Central memory CD4-positive, alpha-beta T cell (primary cell): ENCODE data around the gene CD33.
"Not testable (repeated sequence)": the region's sequence is repeated elsewhere in the genome, so short reads cannot be mapped to it uniquely, and the experiment has no call there.

Source experiments
- DNase-seq: peaks from one replicate; pipeline ENCODE4 v3.0.0; 2022
- total RNA-seq, 3 experiments: gene quantifications; one replicate each; lab custom pipeline; 2026; lab: John Stamatoyannopoulos, UW

The CD33 gene
- 0 reads per million in 3 experiments for total RNA-seq

DNA sequence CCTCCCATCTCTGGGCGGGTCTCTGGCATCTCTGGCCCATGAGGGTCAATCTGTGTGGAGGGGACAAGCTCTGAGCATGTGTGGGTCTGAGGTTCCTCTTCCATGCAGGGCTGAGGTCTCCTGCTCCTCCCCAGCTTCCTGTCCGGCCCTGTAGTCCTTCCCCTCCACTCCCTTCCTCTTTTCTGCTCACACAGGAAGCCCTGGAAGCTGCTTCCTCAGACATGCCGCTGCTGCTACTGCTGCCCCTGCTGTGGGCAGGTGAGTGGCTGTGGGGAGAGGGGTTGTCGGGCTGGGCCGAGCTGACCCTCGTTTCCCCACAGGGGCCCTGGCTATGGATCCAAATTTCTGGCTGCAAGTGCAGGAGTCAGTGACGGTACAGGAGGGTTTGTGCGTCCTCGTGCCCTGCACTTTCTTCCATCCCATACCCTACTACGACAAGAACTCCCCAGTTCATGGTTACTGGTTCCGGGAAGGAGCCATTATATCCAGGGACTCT is at the start of gene CD33:
TSS of gene CD33 (plus strand) at position 183 of the 496 bp plus-strand sequence. CDS start at position 222, 39 bp downstream.
- not testable (repeated sequence) for DNase-seq

DNA sequence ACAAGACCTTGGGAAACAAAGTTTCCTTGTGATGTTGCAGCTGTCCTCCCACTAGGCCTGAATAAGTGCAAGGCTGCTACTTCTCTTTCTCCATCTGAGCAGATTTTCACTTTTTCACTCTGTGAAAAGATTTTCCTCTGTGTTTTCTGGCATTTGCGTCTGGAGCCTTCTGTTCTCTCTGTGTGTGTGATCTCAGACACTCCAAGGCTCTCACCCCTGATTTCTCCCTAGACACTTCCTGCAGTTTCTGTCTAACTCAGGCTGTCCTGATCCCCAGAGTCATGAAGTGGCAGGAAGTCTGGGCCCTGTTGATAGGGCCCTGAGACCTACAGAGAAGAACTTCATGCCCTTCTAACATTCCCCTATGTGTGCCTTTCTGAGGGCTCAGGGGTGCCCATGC is 45.6 kb upstream of the CD33 start:
- no peak for DNase-seq

DNA sequence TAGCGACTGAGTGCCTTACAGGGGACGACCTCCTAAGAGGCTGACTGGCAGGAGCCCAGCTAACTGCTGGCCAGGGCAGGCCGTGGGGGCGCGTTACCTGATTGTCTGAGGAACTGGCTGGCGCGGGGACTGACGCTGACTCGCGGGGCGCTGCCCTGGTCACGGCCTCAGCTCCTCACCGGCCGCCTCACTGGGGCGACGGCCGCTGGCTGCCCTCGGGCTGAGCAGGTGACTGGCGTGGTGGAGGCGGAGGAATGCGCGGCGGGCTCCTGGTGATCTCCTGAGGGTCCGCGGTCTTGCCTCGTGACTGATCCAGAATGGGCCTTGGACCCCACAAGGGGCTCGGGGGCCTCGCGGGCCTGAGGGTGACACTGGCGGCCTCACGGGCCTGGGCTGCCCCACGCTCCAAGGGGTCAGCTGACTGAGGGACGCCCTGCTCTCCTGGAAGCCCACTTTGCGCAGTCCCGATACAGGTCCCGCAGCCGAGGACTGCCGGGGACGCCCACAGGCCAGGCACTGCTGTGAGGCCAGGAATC is 43.4 kb upstream of the CD33 start:
- DNase-seq, result no peak

DNA sequence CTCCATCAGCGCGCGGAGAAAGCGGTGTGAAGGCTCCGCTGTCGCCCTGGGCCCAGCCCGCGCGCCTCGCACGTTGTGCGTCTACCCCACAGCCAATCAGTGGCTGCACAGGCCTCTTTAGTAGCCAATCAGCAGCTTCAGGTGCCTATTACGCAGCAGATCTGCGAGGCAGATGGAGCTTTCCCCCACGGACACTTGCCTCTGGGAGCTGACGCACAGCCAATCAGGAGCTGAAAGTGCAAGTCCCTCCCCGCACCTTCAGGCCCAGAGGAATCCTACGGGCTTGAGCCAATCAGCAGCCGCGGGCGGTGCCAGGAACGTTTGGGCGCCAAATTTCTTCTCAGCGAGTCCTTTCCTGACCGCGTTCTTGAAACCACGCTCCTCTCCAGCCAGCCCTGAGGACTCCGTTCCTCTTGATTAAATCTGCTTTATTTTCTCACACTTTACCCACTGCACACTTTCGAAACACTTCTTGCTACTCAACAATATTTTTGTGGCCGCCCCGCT is 42.9 kb upstream of the CD33 start:
- no peak for DNase-seq

DNA sequence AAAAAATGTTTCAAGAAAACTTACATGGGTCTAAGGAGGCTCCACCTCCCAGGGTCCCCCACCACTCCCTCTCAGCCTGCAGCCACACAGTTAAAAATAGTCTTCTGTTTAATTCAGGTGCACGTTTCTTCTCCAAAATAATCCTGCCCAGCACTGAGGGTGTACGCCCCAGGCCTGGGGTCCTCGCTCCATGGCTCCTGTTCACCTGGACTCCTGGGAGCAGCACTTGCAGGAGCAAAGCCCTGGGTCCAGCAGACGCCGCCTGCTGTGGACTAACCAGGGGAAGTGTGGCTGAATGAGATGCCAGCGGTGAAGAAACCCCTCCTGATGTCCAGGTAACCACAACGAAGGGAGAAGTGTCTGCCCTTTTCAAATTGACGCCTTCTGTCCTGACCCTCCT is 41.3 kb upstream of the CD33 start:
- DNase-seq, result no peak

DNA sequence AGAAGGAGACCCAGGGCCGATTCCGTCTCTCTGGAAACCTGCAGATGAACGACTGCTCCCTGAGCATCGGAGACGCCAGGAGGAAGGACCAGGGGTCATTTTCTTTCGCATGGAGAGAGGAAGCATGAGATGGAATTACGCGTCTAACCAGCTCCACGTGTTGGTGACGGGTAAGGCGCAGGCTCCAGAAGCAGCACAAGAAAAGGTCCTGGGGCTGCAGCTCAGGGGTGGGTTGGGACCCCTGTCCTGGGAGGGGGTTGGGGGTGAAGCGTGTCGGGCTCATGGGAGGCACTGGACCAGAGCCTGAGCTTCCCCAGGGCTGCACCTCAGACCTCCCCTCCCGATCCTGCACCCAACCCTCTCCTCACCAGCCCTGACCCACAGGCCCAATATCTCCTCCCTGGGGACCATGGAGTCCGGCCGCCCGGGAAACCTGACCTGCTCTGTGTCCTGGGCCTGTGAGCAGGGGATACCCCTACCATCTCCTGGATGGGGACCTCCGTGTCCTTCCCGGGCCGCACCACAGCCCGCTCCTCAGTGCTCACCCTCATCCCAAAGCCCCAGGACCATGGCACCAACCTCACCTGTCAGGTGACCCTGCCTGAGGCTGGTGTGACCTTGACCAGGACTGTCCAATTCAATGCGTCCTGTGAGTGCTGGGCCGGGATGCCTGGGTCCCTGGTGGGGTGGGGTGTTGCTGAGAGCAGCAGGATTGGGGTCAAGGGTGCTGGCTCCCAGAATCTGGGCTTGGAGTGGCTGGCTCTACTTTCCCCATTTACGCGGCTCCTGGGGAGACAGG is 39.6 kb upstream of the CD33 start:
- no peak for DNase-seq

DNA sequence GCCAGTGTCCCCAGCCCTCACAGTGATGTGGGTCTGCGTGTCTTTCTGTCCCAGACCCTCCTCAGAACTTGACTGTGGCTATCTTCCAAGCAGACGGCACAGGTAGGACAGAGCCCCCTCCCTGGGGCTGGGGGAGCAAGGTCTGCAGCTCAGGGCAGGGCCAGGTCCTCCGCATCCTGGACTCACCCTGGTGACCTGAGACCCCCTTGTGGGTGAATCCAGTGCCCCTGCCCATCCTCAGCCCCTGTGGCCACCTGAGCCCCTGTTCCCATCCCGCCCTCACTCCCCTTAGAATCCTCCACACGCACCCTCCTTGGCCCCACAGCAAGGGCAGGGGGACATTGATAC is 39.0 kb upstream of the CD33 start:
- no peak for DNase-seq

DNA sequence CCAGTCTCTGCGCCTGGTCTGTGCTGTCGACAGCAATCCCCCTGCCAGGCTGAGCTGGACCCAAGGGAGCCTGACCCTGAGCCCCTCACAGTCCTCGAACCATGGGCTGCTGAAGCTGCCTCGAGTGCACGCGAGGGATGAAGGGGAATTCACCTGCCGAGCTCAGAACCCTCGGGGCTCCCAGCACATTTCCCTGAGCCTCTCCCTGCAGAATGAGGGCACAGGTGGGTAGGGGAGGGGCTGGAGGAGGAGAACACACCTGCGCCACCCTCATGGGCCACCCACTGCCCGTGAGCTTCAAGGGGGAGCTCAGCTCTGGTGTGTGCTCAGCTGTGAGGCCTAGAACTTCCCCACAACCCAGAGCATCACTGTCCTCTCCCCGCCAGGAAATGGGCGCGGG is 38.6 kb upstream of the CD33 start:
- no peak for DNase-seq

DNA sequence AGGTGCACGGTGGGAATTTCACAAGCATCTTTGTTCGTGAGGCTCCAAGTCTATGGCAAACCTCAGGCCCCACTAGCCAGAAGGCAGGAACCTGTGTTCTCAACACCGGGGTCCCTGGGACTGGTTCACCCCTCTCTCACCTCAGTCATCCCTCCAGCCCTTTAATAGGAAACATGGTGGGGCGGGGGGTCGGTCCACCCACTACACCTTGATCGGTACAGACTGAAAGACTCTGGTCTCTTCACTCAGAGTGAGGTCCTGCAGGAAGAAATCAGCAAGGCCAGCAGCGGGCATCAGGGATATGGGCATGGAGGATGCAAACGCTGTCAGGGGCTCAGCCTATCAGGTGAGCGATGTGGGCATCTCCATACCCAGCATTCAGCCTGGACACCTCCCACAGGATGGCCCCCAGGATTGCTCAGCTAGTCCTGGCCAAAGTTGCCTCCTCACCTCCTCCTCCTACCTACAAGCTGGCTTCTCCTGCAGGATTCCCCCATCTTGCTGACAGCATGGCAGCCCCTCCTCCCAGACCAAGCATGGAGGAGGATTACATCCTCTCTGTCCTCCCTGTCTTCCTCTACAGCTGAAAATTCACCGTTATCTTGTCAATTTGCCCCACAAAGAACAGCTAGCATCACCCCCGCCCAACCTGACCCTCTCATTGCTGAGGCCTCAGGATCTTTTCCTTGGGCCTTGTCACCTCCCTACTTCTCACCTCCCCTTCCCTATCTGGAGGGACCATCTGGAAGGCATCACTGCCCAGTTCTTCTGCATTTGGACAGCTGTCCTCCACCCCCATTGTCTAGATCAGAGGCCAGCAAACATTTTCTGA is 37.3 kb upstream of the CD33 start:
- no peak for DNase-seq

DNA sequence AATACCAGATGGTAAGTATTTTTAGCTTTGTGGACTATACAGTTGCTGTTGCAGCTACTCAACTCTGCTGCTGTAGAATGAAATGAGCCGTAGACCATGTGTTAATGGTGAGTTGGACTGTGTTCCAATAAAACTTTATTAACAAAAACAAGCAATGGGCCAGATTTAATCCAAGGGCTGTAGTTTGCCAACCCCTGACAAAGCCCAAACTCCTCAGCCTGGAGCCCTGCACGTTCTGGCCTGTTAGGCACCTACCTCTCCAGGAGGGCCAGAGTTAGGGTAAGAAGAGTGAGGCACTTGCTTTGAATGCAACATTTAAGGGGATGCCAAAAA is 36.7 kb upstream of the CD33 start:
- DNase-seq, result no peak

DNA sequence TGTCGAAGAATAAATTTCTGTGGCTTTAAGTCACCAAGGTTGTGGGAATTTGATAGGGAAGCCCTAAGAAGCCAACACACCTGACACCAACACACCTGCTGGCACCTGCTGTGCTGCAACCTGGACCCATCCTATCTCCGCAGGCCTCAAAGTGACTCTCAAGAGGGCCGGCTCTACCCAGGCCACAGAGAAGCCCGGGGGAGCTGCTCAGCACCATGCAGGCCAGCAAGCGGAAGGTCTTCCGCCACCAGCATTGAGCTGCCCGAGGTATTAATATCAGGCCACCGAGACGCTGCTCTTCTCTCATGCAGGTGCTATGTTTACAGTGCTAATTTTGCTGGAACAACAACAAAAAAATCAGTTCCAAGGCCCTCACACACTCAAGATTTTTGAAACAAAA is 32.2 kb upstream of the CD33 start:
- DNase-seq, result no peak

DNA sequence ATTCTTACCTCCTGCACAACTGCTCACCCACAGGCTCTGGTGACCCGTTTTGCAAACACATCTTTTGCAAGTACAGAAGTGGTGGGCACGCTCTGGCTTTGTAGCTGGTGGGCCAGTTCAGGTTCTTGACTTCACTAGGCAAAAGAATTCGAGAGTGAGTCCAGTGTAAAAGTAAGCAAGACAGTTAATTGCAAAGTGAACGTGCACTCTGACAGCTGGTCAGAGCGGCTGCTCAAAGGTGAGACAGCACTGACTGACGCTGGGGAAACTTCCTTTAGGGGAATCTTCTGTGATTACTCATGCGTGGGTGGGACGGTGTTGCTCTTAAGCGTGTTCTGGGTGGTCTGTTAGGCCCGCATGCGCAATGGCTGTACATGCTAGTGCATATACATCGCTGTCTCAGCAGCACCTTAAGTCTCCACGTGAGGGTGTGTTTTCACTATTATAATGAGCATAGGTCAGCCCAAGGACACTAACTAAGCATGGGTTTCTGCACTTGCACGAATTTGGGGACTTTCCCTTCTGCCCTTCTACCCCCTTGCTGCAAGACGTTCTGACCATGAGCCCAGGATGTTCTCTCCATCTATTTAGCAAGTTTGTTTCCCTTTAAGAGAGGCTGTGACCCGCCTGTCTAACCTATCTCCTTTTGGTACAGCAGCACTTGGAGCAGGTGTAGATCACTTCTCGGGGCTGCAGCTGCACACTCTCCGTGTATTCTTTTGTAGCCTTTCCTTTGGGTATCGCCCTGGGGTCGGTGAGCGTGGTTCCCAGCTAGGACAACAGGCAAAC is 30.2 kb upstream of the CD33 start:
- no peak for DNase-seq

DNA sequence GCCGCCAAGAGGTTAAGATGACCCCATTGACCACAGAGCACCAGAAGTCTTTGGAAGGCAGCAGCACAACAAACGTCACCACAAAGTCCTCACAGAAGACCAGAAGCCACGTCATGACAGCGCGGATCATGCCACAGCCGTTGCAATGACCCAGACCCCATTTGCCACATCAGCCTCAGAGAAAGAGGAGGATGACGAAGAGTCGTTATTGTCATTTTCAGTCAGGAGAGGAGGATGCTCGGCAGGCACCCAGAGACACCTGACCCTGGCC is 29.6 kb upstream of the CD33 start:
- DNase-seq, result no peak

DNA sequence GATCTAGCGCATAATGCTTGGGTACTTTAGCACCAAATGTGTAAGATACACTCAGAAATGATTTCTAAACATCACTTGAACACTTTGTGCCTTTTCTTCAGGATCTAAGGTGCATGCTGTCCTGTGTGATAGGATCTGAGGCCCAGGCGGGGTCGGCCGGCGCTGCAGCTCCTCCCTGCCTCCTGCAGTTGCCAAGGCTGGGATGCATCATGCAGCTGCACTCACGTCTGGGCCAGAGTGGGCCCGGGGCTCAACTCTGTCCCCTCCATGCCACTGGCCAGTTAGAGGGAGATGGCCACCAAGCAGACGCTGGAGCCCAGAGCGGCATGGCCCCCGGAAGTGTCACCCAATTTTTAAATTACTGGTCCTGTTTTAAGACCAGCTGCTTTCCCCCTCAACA is 29.3 kb upstream of the CD33 start:
- DNase-seq, result no peak

DNA sequence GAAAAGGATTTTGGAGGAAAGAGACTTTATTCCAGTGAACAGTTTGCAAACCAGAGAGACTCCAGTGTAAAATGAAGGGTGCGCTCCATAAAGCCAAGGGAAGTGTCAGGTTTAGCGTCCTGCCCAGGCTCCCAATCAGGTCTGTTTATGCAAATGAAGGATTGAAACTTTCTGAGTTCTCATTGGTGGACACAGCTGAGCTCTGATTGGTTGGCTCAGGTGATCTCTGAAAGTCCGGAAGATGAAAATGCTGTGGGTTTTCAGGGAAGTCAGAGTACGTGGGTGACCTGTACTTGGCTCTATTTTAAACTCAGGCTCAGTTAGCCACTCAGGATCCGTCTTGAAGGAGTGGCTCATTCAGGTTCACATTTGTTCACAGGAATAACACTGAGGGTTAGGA is 28.7 kb upstream of the CD33 start:
- DNase-seq, result no peak

DNA sequence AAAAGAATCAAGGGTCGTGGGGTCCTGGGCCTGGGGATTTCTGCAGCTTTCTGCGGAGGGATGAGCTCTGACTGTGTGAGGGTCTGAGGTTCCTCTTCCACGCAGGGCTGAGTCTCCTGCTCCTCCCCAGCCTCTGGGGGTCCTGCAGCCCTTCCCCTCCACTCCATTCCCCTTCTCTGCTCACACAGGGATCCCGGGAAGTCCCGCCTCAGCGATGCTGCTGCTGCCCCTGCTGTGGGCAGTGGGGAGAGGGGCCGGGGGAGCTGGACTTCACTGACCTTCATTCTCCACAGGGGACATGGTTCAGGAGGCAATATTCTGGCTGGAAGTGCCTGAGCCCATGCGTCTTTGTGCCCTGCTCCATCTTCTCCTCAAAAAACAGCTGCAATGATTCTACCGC is 26.2 kb upstream of the CD33 start:
- no peak for DNase-seq

DNA sequence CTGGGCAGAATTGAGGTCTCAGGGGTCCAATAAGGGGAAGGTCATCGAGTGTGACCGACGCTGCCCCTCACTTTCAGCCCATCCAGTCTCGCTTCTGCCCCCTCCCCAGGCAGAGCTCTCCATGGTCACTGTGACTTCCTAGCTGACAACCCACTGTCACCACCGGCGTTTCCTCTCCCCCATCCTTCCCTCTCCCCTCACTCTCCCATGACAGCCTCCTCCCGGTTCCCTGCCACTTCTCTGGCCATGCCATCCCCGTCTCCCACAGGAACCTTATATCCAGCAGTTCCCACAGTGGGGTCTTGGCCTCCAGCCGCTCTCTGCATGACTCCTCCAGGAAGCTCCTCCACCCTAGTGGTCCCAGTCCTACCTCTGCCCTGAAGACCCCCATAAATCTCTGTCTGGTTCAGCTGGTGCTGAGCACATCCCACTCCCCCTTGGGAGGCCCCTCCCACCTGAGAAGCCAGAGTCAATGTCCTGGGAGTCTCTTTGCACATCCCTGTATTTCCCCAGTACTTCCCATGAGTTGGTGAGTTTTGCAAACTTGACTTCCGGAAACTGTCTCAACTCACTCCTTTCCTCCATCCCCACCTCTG is 24.7 kb upstream of the CD33 start:
- no peak for DNase-seq

DNA sequence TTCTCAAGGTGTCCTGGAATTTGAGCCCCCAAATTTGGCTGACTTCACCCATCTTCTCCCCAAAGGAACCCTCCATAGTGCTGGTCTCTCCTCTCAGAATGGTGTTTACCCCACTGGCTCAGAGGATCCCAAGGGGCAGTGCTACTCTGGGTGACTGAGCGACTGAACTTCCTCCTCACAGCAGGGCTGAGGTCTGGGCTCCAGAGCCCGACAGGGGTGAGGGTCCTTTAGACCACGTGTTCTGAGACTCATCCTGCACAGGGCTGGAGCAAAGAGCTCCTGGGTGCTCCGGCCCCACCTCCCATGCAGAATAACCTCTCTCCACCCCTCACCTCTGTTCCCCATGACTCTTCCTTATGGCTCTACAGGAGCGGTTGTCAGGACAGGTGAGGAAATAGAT is 23.2 kb upstream of the CD33 start:
- DNase-seq, result no peak

DNA sequence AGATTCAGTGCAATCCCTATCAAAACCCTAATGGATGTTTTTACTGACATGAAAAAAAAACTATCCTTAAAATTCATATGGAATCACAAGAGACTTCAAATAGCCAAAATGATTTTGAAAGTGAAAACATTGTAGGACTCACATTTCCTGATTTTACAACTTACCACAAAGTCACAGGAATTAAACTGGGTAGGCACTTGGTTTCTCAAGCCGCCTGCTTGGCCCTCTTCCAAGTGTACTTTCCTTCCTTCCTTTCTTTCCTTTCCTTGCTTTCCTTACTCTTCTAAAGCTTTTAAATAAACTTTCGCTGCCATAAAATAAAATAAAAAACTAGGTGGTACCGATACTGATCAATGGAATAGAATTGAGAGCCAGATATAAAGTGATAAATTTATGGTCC is 21.0 kb upstream of the CD33 start:
- DNase-seq, result no peak

DNA sequence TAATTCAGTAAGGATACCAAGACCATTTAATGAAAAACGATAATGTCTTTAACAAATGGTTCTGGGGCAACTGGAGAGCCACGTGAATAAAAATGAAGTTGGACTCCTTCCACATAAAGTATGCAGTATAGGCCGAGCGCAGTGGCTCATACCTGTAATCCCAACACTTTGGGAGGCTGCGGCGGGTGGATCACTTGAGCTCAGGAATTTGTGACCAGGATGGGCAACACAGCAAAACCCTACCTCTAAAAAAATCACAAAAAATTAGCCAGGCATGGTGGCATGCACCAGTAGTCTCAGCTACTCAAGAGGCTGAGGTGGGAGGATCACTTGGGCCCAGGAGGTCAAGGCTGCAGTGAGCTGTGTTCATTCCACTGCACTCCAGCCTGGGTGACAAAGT is 20.6 kb upstream of the CD33 start:
- no peak for DNase-seq

DNA sequence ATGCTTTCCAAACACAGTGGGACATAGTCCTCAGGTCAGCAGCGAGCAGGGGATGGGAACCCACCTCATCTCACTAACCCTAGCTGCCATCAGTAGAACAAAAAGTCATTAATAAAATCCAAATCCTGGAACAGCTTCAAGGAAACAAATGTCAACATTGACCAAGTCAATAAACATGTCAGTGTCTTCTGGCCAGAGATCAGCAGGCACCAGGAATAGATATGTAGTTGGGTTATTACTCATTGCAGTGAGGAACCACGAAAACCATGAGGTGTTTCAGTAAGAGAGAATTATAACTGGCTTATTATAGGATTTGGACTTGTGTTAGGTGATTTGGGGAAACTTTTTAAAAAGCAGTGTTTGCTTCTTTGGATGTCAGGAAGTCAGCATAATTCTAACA is 17.1 kb upstream of the CD33 start:
- no peak for DNase-seq

DNA sequence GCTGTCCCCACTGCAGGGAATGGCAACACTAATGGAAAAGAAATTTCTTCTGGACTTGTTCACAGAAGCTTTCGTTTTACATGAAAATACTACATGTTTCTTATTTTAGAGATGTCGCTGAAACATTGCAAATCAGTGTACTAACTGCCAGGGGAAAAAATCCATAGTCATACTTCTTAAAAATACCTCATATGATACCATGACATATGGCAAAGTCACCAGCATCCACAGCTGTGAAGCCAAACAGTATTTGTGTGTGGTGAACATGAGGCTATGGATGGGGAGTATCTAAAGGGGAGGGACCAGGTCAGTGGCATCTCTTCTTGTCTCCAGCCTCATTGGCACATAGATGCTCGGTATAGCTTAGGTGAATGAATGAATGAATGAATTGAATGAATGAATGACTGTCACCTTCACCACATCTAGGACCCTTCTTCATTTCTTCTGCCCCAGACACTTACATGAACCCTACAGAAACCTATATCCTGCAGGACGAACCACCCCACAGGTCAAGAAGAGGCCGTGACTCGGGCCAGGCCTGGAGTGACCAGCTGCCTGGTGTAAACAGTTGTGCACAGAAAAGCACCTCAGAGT is 14.6 kb upstream of the CD33 start:
- DNase-seq, result no peak
